HepG2 (cell line): ENCODE data around the gene GSTA1. TPM values are rescaled to one million over a fixed set of nuclear protein-coding genes. Genes with fewer than 3 reads are reported as not detected.

Source experiments
- ATF5 ChIP-seq: sonication (generic); formaldehyde crosslinking; IDR thresholded peaks from 2 replicates; pipeline ENCODE4 v1.4.0; 2020; ENCODE audit warnings: mild to moderate bottlenecking, low read depth, missing genetic modification reagents
- BRCA1 ChIP-seq: sonication (generic); formaldehyde crosslinking; IDR thresholded peaks from 2 replicates; pipeline ENCODE4 v1.4.0; 2020; ENCODE audit warnings: missing genetic modification reagents
- CEBPB ChIP-seq: IDR thresholded peaks from 2 replicates; pipeline ENCODE4 v1.6.1; 2011; ENCODE audit warnings: low read depth, low read length, improper control_type of control experiment, borderline replicate concordance
- E2F5 ChIP-seq: sonication (generic); formaldehyde crosslinking; conservative IDR thresholded peaks from 2 replicates; pipeline ENCODE4 v1.4.0; 2020; ENCODE audit warnings: missing genetic modification reagents
- ETS1 ChIP-seq: sonication (generic); formaldehyde crosslinking; IDR thresholded peaks from 2 replicates; pipeline ENCODE4 v1.4.0; 2020; ENCODE audit warnings: missing genetic modification reagents
- GPN1 ChIP-seq: sonication (generic); formaldehyde crosslinking; IDR thresholded peaks from 2 replicates; pipeline ENCODE4 v1.5.1; 2020; ENCODE audit warnings: missing genetic modification reagents, borderline replicate concordance
- GTF3A ChIP-seq: sonication (generic); formaldehyde crosslinking; conservative IDR thresholded peaks from 2 replicates; pipeline ENCODE4 v1.4.0; 2020; ENCODE audit warnings: mild to moderate bottlenecking, missing genetic modification reagents
- HHEX ChIP-seq: IDR thresholded peaks from 2 replicates; pipeline ENCODE4 v1.6.1; 2016; ENCODE audit warnings: control low read depth
- MED8 ChIP-seq: sonication (generic); formaldehyde crosslinking; IDR thresholded peaks from 2 replicates; pipeline ENCODE4 v1.8.1; 2023; ENCODE audit warnings: mild to moderate bottlenecking, missing genetic modification reagents; ENCODE audit not compliant: insufficient replicate concordance
- PCBP1 ChIP-seq: fragments of 200-400 bp; formaldehyde crosslinking; IDR thresholded peaks from 2 replicates; pipeline ENCODE4 v1.6.1; 2017; ENCODE audit warnings: mild to moderate bottlenecking, low read depth, low read length, borderline replicate concordance
- RXRA ChIP-seq: sonication (generic); formaldehyde crosslinking; IDR thresholded peaks from 2 replicates; pipeline ENCODE4 v1.5.1; 2020; ENCODE audit warnings: missing genetic modification reagents
- TEF ChIP-seq: sonication (generic); formaldehyde crosslinking; IDR thresholded peaks from 2 replicates; pipeline ENCODE4 v1.5.0; 2020; ENCODE audit warnings: missing genetic modification reagents
- THAP7 ChIP-seq: sonication (generic); formaldehyde crosslinking; IDR thresholded peaks from 2 replicates; pipeline ENCODE4 v1.8.1; 2023; ENCODE audit warnings: mild to moderate bottlenecking, missing genetic modification reagents
- ZBTB7A ChIP-seq: sonication (generic); formaldehyde crosslinking; IDR thresholded peaks from 2 replicates; pipeline ENCODE4 v1.8.0; 2022; ENCODE audit warnings: mild to moderate bottlenecking, missing genetic modification reagents
- ZMAT5 ChIP-seq: sonication (generic); formaldehyde crosslinking; IDR thresholded peaks from 2 replicates; pipeline ENCODE4 v1.5.0; 2020; ENCODE audit warnings: mild to moderate bottlenecking, low read depth, missing genetic modification reagents, borderline replicate concordance
- ZNF232 ChIP-seq: sonication (generic); formaldehyde crosslinking; IDR thresholded peaks from 2 replicates; pipeline ENCODE4 v1.4.0; 2020; ENCODE audit warnings: missing genetic modification reagents, borderline replicate concordance
- ZNF326 ChIP-seq: sonication (generic); formaldehyde crosslinking; IDR thresholded peaks from 2 replicates; pipeline ENCODE4 v1.4.0; 2020; ENCODE audit warnings: missing genetic modification reagents, borderline replicate concordance
- ZNF468 ChIP-seq: sonication (generic); formaldehyde crosslinking; IDR thresholded peaks from 2 replicates; pipeline ENCODE4 v1.8.0; 2022; ENCODE audit warnings: mild to moderate bottlenecking, moderate library complexity, missing genetic modification reagents
- ZNF496 ChIP-seq: sonication (generic); formaldehyde crosslinking; IDR thresholded peaks from 2 replicates; pipeline ENCODE4 v1.8.1; 2023; ENCODE audit warnings: mild to moderate bottlenecking, moderate library complexity, missing genetic modification reagents; ENCODE audit not compliant: insufficient replicate concordance
- ZNF513 ChIP-seq: sonication (generic); formaldehyde crosslinking; conservative IDR thresholded peaks from 2 replicates; pipeline ENCODE4 v1.5.0; 2020; ENCODE audit warnings: missing genetic modification reagents
- ZNF557 ChIP-seq: sonication (generic); formaldehyde crosslinking; IDR thresholded peaks from 2 replicates; pipeline ENCODE4 v1.4.0; 2020; ENCODE audit warnings: missing genetic modification reagents
- ZNF724P ChIP-seq: sonication (generic); formaldehyde crosslinking; IDR thresholded peaks from 2 replicates; pipeline ENCODE4 v1.8.0; 2022; ENCODE audit warnings: missing genetic modification reagents, borderline replicate concordance
- ZNF782 ChIP-seq: sonication (generic); formaldehyde crosslinking; IDR thresholded peaks from 2 replicates; pipeline ENCODE4 v1.4.0; 2020; ENCODE audit warnings: missing genetic modification reagents, mild to moderate bottlenecking, borderline replicate concordance
- polyA plus RNA-seq, 8 experiments: library from polyadenylated mRNA; depleted of rRNA in 3 of 8; stranded (reverse) in 7 of 8; unstranded in 1 of 8; fragments of >200 nt; fragmentation: Illumina TruSeq in 4 of 8; extraction: Trizol in 4 of 8; gene quantifications; 2 replicates each; pipeline versions ENCODE4 v1.2.1 to v1.2.3, GENCODE V29; 2011 to 2016; ENCODE audit warnings: low read depth in 4 of 8, missing spikeins in 1 of 8, mixed read lengths in 1 of 8; ENCODE audit not compliant: insufficient read depth in 1 of 8
- total RNA-seq, 5 experiments: library from RNA; depleted of rRNA; stranded (reverse); fragments of >200 nt; fragmentation: Illumina TruSeq; extraction: Trizol; gene quantifications; 2 replicates each; pipeline ENCODE4 v1.2.3, GENCODE V29; 2016; ENCODE audit warnings: low read depth in 1 of 5

Gene GSTA1
- total and polyA plus RNA-seq, 2 of the 13 experiments (the other 11 are each of a cell fraction or from before 2014, with no cell fraction given): 6.2 to 282 TPM

GRCh38 chr6:52839124-52840055 lies 35.8 kb upstream of the GSTA1 start (continued):
- TF ChIP-seq ETS1 (CRISPR knock-in tag): no peak
- no peak for TF ChIP-seq TEF (CRISPR knock-in tag)
- peak; percentile 41 for TF ChIP-seq RXRA (CRISPR knock-in tag)
- no peak for TF ChIP-seq ZNF468 (CRISPR knock-in tag)
- TF ChIP-seq ZNF496 (CRISPR knock-in tag): no peak
- TF ChIP-seq PCBP1: no peak
- TF ChIP-seq ZMAT5 (CRISPR knock-in tag): no peak
- TF ChIP-seq ZNF782 (CRISPR knock-in tag): no peak
- no peak for TF ChIP-seq ATF5 (CRISPR knock-in tag)
- no peak for TF ChIP-seq MED8 (CRISPR knock-in tag)
- TF ChIP-seq THAP7 (CRISPR knock-in tag): 0 out of 2 replicates have a peak, but pooled peaks have one; percentile 35
- TF ChIP-seq HHEX: no peak
- TF ChIP-seq ZNF326 (CRISPR knock-in tag): no peak
- TF ChIP-seq ZNF724P: no peak
- no peak for TF ChIP-seq E2F5 (CRISPR knock-in tag)
- no peak for TF ChIP-seq ZNF513 (CRISPR knock-in tag)
- TF ChIP-seq BRCA1 (CRISPR knock-in tag): no peak
- no peak for TF ChIP-seq GPN1
- TF ChIP-seq CEBPB: no peak
- TF ChIP-seq ZBTB7A (CRISPR knock-in tag): no peak
- no peak for TF ChIP-seq ZNF232 (CRISPR knock-in tag)
- TF ChIP-seq GTF3A (CRISPR knock-in tag): no peak
- TF ChIP-seq ZNF557 (CRISPR knock-in tag): no peak
